Stomach smooth muscle (tissue), 2 donors: ENCODE data around the gene TRAK2.
"Not testable (repeated sequence)": the region's sequence is repeated elsewhere in the genome, so short reads cannot be mapped to it uniquely, and the experiment has no call there.

Source experiments
- H3K27ac ChIP-seq: one replicate; pipeline ENCODE4 v1.7.0; 2013; ENCODE audit warnings: mild to moderate bottlenecking, low read length, inconsistent platforms
- H3K27me3 ChIP-seq, 2 donors: one replicate each; pipeline ENCODE4 v1.7.0; 2013; ENCODE audit warnings: low read length in 2 of 2; ENCODE audit not compliant: insufficient read depth in 2 of 2, control insufficient read depth in 1 of 2
- H3K36me3 ChIP-seq, 2 donors: one replicate each; pipeline ENCODE4 v1.7.0; 2013; ENCODE audit warnings: low read length in 2 of 2; ENCODE audit not compliant: control insufficient read depth in 2 of 2, insufficient read depth in 2 of 2
- H3K4me1 ChIP-seq: one replicate; pipeline ENCODE4 v1.7.0; 2013; ENCODE audit warnings: low read length; ENCODE audit not compliant: control insufficient read depth, insufficient read depth
- H3K4me3 ChIP-seq, 2 donors: one replicate each; pipeline ENCODE4 v1.7.0; 2013; ENCODE audit warnings: low read length in 2 of 2
- H3K9ac ChIP-seq, 2 donors: one replicate each; pipeline ENCODE4 v1.7.0; 2013; ENCODE audit warnings: low read length in 2 of 2, mild to moderate bottlenecking in 1 of 2
- H3K9me3 ChIP-seq, 2 donors: one replicate each; pipeline ENCODE4 v1.7.0; 2013; ENCODE audit warnings: low read length in 2 of 2; ENCODE audit not compliant: control insufficient read depth in 2 of 2
- donor health status: healthy.
- donor health status: Pancreatic carcinoma.

Gene TRAK2, protein sequence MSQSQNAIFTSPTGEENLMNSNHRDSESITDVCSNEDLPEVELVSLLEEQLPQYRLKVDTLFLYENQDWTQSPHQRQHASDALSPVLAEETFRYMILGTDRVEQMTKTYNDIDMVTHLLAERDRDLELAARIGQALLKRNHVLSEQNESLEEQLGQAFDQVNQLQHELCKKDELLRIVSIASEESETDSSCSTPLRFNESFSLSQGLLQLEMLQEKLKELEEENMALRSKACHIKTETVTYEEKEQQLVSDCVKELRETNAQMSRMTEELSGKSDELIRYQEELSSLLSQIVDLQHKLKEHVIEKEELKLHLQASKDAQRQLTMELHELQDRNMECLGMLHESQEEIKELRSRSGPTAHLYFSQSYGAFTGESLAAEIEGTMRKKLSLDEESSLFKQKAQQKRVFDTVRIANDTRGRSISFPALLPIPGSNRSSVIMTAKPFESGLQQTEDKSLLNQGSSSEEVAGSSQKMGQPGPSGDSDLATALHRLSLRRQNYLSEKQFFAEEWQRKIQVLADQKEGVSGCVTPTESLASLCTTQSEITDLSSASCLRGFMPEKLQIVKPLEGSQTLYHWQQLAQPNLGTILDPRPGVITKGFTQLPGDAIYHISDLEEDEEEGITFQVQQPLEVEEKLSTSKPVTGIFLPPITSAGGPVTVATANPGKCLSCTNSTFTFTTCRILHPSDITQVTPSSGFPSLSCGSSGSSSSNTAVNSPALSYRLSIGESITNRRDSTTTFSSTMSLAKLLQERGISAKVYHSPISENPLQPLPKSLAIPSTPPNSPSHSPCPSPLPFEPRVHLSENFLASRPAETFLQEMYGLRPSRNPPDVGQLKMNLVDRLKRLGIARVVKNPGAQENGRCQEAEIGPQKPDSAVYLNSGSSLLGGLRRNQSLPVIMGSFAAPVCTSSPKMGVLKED

DNA sequence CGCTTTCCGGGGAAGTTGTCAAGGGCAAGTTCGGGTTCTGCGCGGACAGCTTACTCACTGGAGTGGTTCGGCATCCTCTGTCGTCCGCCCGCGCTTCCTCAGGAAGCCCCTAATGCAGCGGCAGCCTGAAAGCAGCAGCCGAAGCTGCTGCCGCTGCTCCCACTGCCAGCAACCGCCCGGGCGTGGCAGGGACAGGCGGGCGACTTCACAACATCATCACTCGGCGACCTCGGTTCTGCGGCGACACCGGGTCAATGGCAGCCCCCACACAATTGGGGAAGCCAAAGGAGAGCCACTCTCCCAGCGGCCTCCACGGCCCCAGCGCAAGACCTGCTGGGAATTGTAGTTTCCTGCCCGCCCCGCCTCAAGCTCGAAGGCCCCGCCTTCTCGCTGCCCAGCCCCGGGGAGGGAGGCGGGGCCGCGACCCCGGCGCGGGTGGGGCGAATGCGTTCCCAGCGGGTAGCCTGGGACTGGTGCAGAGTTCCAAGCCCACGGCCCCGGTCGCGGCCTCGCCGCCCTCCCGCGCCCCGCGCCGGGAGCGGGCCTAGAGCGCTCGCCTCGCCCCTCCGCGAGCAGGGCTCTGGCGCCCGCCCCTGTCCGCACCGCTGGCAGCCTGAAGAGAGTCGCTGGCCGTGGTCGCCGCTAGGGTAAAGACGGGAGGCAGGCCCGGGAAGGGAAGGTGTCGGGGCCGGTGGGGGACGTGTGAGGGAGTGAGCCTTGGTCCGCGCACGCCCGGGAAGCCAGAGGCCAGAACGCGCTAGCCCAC lies at the start of gene TRAK2, which contains the start of gene STRADB:
Gene TRAK2, minus strand, starts transcription at position 167 of the 766 bp plus-strand sequence. CDS start 30,951 bp downstream, outside the sequence.
Gene STRADB, plus strand, starts transcription at position 449 of the 766 bp plus-strand sequence. CDS start 3,101 bp downstream, outside the sequence.
- peak within 1 kb of the TSS; percentile 56 for H3K27ac ChIP-seq
- H3K9ac ChIP-seq, result peak within 1 kb of the TSS; percentile 80 to 84
- H3K4me3 ChIP-seq, result peak within 1 kb of the TSS; percentile 67 to 92
- H3K27me3 ChIP-seq, result no peaks in the 10 kb centered on the region
- H3K36me3 ChIP-seq, result no peaks in the 10 kb centered on the region
- no peaks in the 10 kb centered on the region for H3K9me3 ChIP-seq
- H3K4me1 ChIP-seq, result peaks cover 5% of the 10 kb centered on the region

DNA sequence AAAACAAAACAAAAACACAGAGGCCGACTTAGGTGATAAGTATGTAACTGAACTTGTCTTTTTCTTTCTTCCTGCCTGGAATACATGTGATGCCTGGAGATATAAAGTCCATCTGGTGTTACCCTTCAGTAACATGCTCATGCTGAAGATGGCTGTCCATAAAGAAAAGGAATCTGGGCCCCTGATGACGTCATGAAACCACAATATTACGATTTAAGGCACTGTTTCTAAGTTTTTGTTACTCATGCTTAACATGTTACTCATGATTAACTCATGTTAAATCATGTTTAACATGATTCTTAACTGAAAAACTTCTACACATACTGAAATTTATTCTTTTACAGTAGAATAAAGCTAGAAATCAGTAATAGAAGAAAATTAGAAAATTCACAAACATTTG lies 49.3 kb upstream of the TRAK2 start:
- Histone ChIP-seq H3K9ac (no peak overlapping the region), H3K36me3 (no peaks in the 10 kb centered on the region), H3K4me1 (no peaks in the 10 kb centered on the region), H3K9me3 (peaks cover 0 to 3% of the 10 kb centered on the region in 2 donors), H3K4me3 (no peak overlapping the region), H3K27ac (no peak overlapping the region), H3K27me3 (no peaks in the 10 kb centered on the region)

DNA sequence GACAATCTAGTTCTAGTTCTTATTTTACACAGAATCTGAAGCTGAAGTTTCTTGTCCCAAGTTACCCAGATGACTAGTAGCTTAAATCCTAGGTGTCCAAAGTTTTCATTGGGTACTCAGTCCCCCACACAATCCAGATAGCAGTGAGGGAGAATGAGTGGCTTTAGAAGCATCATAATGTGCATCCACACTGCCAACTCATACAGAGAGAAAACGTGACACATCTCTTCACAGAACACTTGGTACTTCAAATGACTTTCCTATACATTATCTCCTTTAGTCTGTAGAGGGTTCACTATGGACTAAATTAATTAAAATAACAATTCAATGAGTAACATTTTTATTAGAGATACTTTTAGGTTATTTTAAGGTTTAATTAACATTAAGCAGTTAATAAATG lies 45.5 kb upstream of the TRAK2 start:
- no peak overlapping the region for H3K4me3 ChIP-seq
- H3K36me3 ChIP-seq, result no peaks in the 10 kb centered on the region
- H3K9ac ChIP-seq, result no peak overlapping the region
- H3K4me1 ChIP-seq, result no peaks in the 10 kb centered on the region
- no peaks in the 10 kb centered on the region for H3K27me3 ChIP-seq
- H3K27ac ChIP-seq, result no peak overlapping the region
- no peaks in the 10 kb centered on the region for H3K9me3 ChIP-seq

DNA sequence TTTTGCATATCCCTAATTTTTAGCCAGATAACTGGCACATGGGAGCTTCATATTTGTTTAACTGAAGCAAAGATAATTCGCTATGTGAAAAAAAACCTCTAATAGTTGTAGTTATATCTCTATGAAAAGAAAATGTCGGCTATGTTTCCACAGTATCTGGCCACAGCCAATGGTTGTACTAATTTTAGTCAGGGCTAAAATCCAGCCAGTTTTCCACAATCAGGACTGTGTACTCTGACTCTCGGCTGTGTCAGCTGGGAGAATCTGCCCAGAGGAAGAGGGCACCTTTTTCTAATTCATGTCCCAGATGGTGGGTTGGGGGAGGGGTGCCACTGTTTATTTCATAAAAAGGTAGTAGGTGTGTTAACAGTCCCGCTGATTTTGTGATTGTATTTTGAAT lies 39.0 kb upstream of the TRAK2 start:
- H3K9me3 ChIP-seq, result no peaks in the 10 kb centered on the region
- H3K27ac ChIP-seq, result no peak overlapping the region
- H3K4me1 ChIP-seq, result no peaks in the 10 kb centered on the region
- no peak overlapping the region for H3K4me3 ChIP-seq
- H3K9ac ChIP-seq, result no peak overlapping the region
- no peaks in the 10 kb centered on the region for H3K36me3 ChIP-seq
- H3K27me3 ChIP-seq, result no peaks in the 10 kb centered on the region

DNA sequence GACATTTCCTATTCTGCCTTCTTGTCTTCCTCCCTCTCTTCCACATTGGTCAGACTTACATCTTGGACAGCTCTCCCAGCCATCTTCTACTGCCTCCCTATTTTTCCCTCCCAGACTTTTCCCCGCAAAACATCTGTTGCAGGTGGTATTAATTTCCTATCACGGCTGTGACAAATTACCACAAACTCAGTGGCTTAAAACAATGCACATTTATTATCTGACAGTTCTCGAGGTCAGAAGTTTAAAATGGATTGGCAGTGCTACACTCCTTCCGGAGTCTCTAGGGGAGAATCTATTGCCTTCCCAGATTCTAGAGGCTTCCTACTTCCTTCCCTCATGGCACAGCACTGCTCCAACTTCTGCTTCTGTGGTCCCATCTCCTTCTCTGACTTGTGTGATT lies 33.5 kb upstream of the TRAK2 start:
- H3K36me3 ChIP-seq, result peaks cover 3 to 9% of the 10 kb centered on the region in 2 donors
- no peak overlapping the region for H3K4me3 ChIP-seq
- no peaks in the 10 kb centered on the region for H3K27me3 ChIP-seq
- no peaks in the 10 kb centered on the region for H3K4me1 ChIP-seq
- no peaks in the 10 kb centered on the region for H3K9me3 ChIP-seq
- H3K27ac ChIP-seq, result no peak overlapping the region
- no peak overlapping the region for H3K9ac ChIP-seq

DNA sequence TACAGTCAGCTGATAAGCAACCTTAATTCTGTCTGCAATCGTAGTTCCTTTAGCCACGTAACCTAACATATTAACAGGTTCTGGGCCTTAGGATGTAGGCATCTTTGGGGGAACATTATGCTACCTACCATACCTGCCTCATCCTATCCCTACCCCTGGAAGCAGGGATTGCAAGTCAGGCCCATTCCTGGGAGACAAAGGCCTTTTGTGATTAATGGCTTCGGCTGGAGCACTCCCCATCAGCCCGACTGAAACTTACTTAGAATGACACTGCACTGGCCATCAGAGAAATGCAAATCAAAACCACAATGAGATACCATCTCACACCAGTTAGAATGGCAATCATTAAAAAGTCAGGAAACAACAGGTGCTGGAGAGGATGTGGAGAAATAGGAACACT lies 32.5 kb upstream of the TRAK2 start:
- H3K9ac ChIP-seq, H3K4me1 ChIP-seq, H3K27ac ChIP-seq, H3K36me3 ChIP-seq, H3K9me3 ChIP-seq, H3K27me3 ChIP-seq, H3K4me3 ChIP-seq: not testable (repeated sequence)

DNA sequence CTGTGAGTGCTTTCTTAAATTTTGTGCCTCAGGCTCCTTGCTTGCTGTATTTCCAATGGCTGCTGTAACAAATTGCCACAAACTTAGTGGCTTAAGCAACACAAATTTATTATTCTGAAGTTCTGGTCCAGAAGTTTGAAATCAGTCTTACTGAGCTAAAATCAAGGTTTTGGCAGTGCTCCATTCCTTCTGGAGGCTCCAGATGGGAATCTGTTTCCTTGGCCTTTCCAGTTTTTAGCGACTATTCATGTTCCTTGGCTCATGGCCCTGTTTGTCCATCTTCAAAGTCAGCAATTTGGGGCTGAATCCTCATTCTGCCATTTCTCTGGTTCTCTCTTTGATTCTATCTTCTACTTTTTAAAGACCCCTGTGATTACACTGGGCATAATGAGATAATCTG lies 32.1 kb upstream of the TRAK2 start:
- Histone ChIP-seq H3K27ac (no peak overlapping the region), H3K27me3 (no peaks in the 10 kb centered on the region)

DNA sequence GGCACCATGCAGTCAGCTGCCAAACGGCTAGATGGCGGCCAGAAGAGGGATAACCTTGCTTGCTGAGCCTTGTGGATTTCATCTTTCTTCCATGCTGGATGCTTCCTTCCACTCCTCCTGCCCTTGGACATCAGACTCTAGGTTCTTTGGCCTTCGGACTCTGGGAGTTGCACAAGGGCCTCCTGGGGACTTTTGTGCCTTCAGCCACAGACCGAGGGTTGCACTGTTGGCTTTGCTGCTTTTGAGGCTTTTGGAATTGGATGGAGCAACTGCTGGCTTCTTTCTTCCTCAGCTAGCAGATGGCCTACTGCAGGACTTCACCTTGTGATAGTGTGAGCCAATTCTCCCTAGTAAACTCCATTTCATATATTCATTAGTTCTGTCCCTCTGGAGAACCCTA lies 31.3 kb upstream of the TRAK2 start:
- H3K9ac ChIP-seq, result no peak overlapping the region
- H3K4me1 ChIP-seq, result no peaks in the 10 kb centered on the region
- H3K27me3 ChIP-seq, result no peaks in the 10 kb centered on the region
- no peak overlapping the region for H3K4me3 ChIP-seq
- H3K9me3 ChIP-seq, result no peaks in the 10 kb centered on the region
- no peak overlapping the region for H3K27ac ChIP-seq
- H3K36me3 ChIP-seq, result peaks cover 9 to 16% of the 10 kb centered on the region in 2 donors

More for the DNA sequence above, 32.1 kb upstream of the TRAK2 start:
- H3K9ac ChIP-seq, result no peak overlapping the region
- peaks cover 9% of the 10 kb centered on the region in 2 donors for H3K36me3 ChIP-seq
- H3K9me3 ChIP-seq, result no peaks in the 10 kb centered on the region
- no peaks in the 10 kb centered on the region for H3K4me1 ChIP-seq
- H3K4me3 ChIP-seq, result no peak overlapping the region

DNA sequence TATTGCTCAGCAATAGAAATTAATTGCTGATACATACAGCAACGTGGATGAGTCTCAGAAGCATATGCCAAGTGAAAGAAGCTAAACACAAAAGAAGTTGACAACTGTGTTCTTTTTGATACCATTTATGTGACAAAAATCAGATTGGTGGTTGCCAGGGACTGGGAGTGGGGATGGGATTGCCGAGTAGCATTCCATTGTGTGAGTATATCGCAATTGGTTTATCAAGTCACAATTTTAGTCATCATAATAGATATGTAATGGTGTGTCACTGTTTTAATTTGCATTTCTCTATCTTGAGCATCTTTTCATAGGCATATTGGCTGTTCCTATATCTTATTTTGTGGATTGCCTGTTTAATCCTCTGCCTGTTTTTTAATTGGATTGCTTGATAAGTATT lies 21.2 kb upstream of the TRAK2 start:
- Histone ChIP-seq H3K9ac (no peak overlapping the region), H3K27me3 (no peaks in the 10 kb centered on the region), H3K27ac (no peak overlapping the region), H3K4me1 (no peaks in the 10 kb centered on the region), H3K4me3 (no peak overlapping the region), H3K9me3 (no peaks in the 10 kb centered on the region), H3K36me3 (peaks cover 18 to 36% of the 10 kb centered on the region in 2 donors)

DNA sequence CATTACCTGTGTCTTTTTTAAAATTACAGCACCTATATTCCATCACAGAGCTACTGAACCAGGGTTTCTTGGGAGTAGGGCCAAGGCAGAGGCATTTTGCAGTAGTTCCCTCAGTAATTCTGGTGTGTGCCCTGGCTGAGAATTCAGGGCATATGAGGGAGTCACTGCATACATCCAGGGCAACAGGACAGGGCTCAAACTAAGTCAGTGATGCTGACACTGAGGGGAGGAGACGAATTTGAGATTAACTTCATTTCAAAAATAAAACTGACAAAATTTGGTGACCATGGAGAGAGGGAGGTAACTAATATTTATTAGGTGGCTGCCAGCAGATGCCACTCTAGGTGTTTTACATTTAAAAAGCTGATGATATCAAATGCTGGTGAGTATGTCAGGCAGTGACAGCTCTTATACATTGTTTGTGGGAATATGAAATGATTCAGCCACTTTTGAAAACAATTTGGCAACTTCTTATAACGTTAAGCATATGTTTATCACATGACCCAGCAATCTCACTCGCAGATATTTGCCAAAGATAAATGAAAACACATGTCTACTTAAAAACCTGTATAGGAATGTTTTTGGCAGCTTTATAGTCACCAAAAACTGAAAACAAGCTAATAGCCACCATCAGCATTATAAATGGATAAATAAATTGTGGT lies 20.6 kb upstream of the TRAK2 start:
- no peak overlapping the region for H3K4me3 ChIP-seq
- no peak overlapping the region for H3K9ac ChIP-seq
- no peak overlapping the region for H3K27ac ChIP-seq
- H3K4me1 ChIP-seq, result no peaks in the 10 kb centered on the region
- peaks cover 18 to 36% of the 10 kb centered on the region in 2 donors for H3K36me3 ChIP-seq
- no peaks in the 10 kb centered on the region for H3K9me3 ChIP-seq
- no peaks in the 10 kb centered on the region for H3K27me3 ChIP-seq
